ENCODE measurements around the gene KRT6C.

Gene KRT6C

GRCh38 chr12:52446367-52447045, 27.1 kb downstream of the KRT6C start:
- TF ChIP-seq CTCF (conservative IDR thresholded peaks at IDR 0.05; ENCODE audit: control insufficient read depth, insufficient read depth, low read depth, low read length), result no peak
- H3K4me3 ChIP-seq (ENCODE audit: control insufficient read depth, low read depth, low read length), result no peak overlapping the region
- DNase-seq (ENCODE audit: low read depth), result no peak

DNA sequence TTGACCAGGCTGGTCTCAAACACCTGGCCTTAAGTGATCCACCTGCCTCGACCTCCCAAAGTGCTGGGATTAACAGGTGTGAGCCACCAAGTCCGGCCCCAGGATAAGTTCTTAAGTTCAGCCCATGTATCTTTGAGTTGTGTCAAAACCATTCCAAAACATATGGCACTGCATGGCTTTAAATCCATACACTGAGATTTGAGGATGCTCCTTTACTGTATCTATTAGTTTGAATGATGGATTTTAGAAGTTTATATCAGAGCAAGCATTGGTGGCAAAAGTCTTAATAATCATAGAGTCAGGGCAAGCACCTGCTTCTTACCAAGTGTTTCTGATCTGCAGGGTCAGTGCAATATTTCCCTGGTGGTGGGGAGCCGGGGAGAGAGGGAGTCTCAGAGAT, 27.7 kb downstream of the KRT6C start:
- no peak for TF ChIP-seq CTCF (conservative IDR thresholded peaks at IDR 0.05; ENCODE audit: control insufficient read depth, insufficient read depth, low read depth, low read length)
- no peak for DNase-seq (ENCODE audit: low read depth)
- no peak overlapping the region for H3K4me3 ChIP-seq (ENCODE audit: control insufficient read depth, low read depth, low read length)

DNA sequence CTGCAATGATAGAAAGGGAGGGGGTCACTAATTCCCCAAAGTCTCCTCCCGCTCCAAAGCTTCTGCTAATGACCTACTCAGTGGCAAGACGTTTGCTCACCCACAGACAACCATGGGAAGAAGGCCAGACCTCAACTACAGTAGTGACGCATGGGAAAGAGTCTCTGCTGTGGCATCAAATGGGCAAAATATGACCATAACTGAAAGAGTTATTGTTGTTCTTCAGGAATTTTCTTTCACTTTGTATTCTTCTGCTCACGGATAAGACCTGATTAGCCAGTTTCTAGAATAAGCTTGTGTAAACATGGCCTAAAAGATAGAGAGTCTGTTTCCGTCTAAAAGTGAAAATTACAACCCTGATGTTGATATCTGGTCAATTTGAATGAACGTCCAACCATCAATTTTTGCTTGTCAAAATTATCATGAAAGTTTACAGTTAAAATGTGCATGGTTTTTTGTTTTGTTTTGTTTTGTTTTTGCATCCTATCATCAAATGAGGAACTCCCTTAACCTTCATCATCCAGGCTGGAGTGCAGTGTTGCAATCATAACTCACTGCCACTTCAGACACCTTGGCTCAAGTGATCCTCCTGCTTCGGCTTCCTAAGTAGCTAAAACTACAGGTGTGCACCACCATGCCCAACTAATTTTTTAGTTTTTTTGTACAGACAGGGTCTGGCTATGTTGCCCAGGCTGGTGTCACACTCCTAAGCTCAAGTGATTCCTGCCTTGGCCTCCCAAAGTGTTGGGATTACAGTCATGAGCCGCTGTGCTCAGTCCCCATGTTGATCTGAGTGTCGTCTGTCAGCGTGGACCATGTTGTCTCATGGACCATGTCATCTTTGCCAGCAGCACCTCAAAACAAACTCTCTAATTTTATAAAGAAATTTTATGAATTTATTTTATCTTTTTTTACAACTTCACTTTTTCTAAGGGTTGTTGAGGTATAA, 28.7 kb downstream of the KRT6C start:
- TF ChIP-seq CTCF (conservative IDR thresholded peaks at IDR 0.05; ENCODE audit: control insufficient read depth, insufficient read depth, low read depth, low read length), result no peak
- no peak for DNase-seq (ENCODE audit: low read depth)
- H3K4me3 ChIP-seq (ENCODE audit: control insufficient read depth, low read depth, low read length), result no peak overlapping the region

- DNase-seq (ENCODE audit: low read depth), result no peak
- no peak for TF ChIP-seq CTCF (conservative IDR thresholded peaks at IDR 0.05; ENCODE audit: control insufficient read depth, insufficient read depth, low read depth, low read length)
- no peak overlapping the region for H3K4me3 ChIP-seq (ENCODE audit: control insufficient read depth, low read depth, low read length)
Measured at GRCh38 chr12:52443966-52444365, 29.6 kb downstream of the KRT6C start.

GRCh38 chr12:52442600-52443061, 31.0 kb downstream of the KRT6C start:
- peak; percentile 48 for TF ChIP-seq CTCF (conservative IDR thresholded peaks at IDR 0.05; ENCODE audit: control insufficient read depth, insufficient read depth, low read depth, low read length)
- no peak overlapping the region for H3K4me3 ChIP-seq (ENCODE audit: control insufficient read depth, low read depth, low read length)
- DNase-seq (ENCODE audit: low read depth), result peak; percentile 97

- no peak for TF ChIP-seq CTCF (conservative IDR thresholded peaks at IDR 0.05; ENCODE audit: control insufficient read depth, insufficient read depth, low read depth, low read length)
- DNase-seq (ENCODE audit: low read depth), result peak; percentile 80
- H3K4me3 ChIP-seq (ENCODE audit: control insufficient read depth, low read depth, low read length), result no peak overlapping the region
Measured at GRCh38 chr12:52441320-52441911, 32.2 kb downstream of the KRT6C start.

All from fibroblast of mammary gland (primary cell).